KMS-11 (cell line): ENCODE results near the gene TRIO.

Source experiments
- H2AFZ ChIP-seq: fragments of 200-600 bp; sonication (generic); 2 replicates; pipeline ENCODE4 v1.6.1; 2016; ENCODE audit warnings: antibody characterized with exemption, mixed run types, low read depth
- H3K27ac ChIP-seq: fragments of 200-600 bp; sonication (generic); 2 replicates; pipeline ENCODE4 v1.6.1; 2016; ENCODE audit warnings: mild to moderate bottlenecking, mixed run types
- H3K27me3 ChIP-seq: fragments of 200-600 bp; sonication (generic); 2 replicates; pipeline ENCODE4 v1.6.1; 2017; ENCODE audit warnings: mild to moderate bottlenecking, low read depth, mixed run types, moderate library complexity; ENCODE audit not compliant: insufficient read depth
- H3K36me3 ChIP-seq: fragments of 200-600 bp; sonication (generic); 2 replicates; pipeline ENCODE4 v1.6.1; 2017; ENCODE audit warnings: mild to moderate bottlenecking, mixed run types; ENCODE audit not compliant: insufficient read depth
- H3K4me1 ChIP-seq: fragments of 200-600 bp; sonication (generic); 2 replicates; pipeline ENCODE4 v1.6.1; 2016; ENCODE audit warnings: mild to moderate bottlenecking, low read depth, mixed run types; ENCODE audit not compliant: poor library complexity, severe bottlenecking
- H3K4me2 ChIP-seq: fragments of 200-600 bp; sonication (generic); 2 replicates; pipeline ENCODE4 v1.7.0; 2016; ENCODE audit warnings: mild to moderate bottlenecking, mixed run types
- H3K4me3 ChIP-seq: fragments of 200-600 bp; sonication (generic); IDR thresholded peaks from 2 replicates; pipeline ENCODE4 v1.6.1; 2017; ENCODE audit warnings: low read depth, low read length, mixed read lengths; ENCODE audit not compliant: insufficient read depth
- H3K79me2 ChIP-seq: fragments of 200-600 bp; sonication (generic); 2 replicates; pipeline ENCODE4 v1.6.1; 2016; ENCODE audit warnings: low read depth, mixed run types; ENCODE audit not compliant: insufficient read depth
- H3K9ac ChIP-seq: fragments of 200-600 bp; sonication (generic); 2 replicates; pipeline ENCODE4 v1.6.1; 2016; ENCODE audit warnings: mild to moderate bottlenecking, mixed run types
- H4K20me1 ChIP-seq: fragments of 200-600 bp; sonication (generic); 2 replicates; pipeline ENCODE4 v1.6.1; 2016; ENCODE audit warnings: mild to moderate bottlenecking, mixed run types; ENCODE audit not compliant: insufficient read depth
- CTCF ChIP-seq: fragments of 200-600 bp; sonication (generic); conservative IDR thresholded peaks from 2 replicates; pipeline ENCODE4 v1.6.1; 2017; ENCODE audit warnings: low read depth, mild to moderate bottlenecking, antibody characterized with exemption, low read length, moderate library complexity, mixed read lengths

TRIO gene

DNA sequence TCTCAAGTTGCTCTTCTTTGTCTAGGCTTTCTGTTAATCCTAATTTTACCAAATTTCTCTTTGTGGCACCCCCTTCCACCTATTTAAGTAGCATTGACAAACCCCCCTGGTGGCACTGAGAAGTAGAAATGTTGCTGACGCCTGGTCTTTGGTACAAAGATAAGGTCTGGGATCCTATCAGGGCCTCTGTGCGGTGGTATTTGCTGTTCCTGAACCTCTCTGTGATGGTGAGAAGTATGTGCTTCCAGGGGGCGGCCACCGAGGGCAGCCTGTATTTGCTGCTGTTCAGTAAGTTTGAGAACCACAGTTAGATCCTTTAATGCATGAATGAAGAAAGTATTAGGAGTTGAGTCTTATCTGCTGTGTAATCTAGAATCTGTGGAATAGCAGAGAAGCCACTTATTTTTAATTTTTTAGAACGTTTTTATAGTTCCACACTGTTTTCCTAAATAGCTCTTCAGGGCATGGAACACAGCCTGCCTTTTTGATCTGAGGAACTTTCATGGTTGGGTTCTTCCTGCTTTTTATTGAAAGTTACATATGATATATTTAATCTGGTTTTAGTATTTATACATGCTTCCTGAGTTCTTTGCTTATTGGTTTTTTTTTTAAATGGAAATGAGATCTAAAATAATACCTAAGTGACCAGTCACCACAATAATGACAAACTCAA lies 124.2 kb downstream of the TRIO start:
- peaks cover 75% of the 10 kb centered on the region for H3K4me1 ChIP-seq
- no peak overlapping the region for H3K9ac ChIP-seq
- 0 out of 2 replicates have a peak, but pooled peaks cover 4% of the 10 kb centered on the region for H4K20me1 ChIP-seq
- H3K79me2 ChIP-seq = peaks cover 78% of the 10 kb centered on the region
- TF ChIP-seq CTCF = no peak
- H3K27me3 ChIP-seq = no peaks in the 10 kb centered on the region
- no peak overlapping the region for H2AFZ ChIP-seq
- H3K27ac ChIP-seq = no peak overlapping the region
- no peak overlapping the region for H3K4me3 ChIP-seq
- no peaks in the 10 kb centered on the region for H3K36me3 ChIP-seq
- no peak overlapping the region for H3K4me2 ChIP-seq

GRCh38 chr5:14267991-14268708 lies 125.0 kb downstream of the TRIO start:
- H3K9ac ChIP-seq = no peak overlapping the region
- no peaks in the 10 kb centered on the region for H3K36me3 ChIP-seq
- H3K4me1 ChIP-seq = peaks cover 71% of the 10 kb centered on the region
- TF ChIP-seq CTCF = no peak
- no peaks in the 10 kb centered on the region for H3K27me3 ChIP-seq
- H3K4me3 ChIP-seq = no peak overlapping the region
- peaks cover 70% of the 10 kb centered on the region for H3K79me2 ChIP-seq
- no peak overlapping the region for H2AFZ ChIP-seq
- H3K4me2 ChIP-seq = no peak overlapping the region
- 0 out of 2 replicates have a peak, but pooled peaks cover 4% of the 10 kb centered on the region for H4K20me1 ChIP-seq
- no peak overlapping the region for H3K27ac ChIP-seq

DNA sequence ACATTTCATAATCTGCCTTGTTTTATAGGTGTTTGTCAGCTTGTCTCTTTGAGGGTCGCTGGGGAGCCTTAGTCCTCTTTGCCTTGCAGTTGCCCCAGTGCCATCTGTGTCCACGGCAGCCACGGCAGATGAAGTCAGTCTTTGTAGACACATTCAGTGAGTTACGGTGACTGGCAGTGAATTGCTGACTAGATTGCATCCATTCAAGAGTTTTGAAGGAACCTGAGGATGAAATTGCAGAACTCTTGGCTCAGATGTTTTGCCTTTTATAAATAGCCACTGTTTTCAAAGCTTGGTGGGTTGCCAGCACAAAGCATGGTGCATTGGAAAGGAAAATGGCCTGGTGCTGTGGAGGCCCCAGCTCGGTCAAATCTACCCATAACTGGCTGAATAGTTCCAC lies 125.6 kb downstream of the TRIO start:
- peaks cover 67% of the 10 kb centered on the region for H3K4me1 ChIP-seq
- no peak overlapping the region for H3K4me2 ChIP-seq
- no peak overlapping the region for H3K9ac ChIP-seq

DNA sequence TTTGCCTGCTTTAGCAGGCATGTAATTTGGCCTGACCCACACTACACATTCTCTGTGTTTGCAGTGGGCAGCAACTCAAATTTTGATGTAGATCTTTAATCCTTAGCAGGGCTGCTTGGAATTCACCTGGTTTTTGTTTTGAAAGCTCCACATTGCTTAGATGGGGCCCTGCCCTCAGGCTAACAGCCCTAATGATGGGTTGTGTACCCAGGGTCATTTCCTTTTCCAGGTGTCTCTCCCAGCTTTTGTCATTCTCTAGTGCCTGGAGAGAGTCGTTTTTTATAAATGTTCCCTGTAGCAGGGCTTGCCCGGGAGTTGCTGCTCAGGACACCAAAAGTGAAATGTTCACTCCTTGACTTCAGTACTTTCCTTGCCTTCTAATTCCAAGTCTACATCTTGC lies 126.3 kb downstream of the TRIO start:
- Histone ChIP-seq H3K36me3 (no peaks in the 10 kb centered on the region), H3K4me3 (no peak overlapping the region), H3K79me2 (peaks cover 60% of the 10 kb centered on the region), H2AFZ (no peak overlapping the region), H3K9ac (no peak overlapping the region), H3K27me3 (no peaks in the 10 kb centered on the region), H3K27ac (no peak overlapping the region), H4K20me1 (0 out of 2 replicates have a peak, but pooled peaks cover 4% of the 10 kb centered on the region), H3K4me1 (peaks cover 60% of the 10 kb centered on the region), H3K4me2 (peak overlapping the region; percentile 40; the same call in 1 of the 2 replicates)
- TF ChIP-seq CTCF = no peak

More for the DNA sequence above, 125.6 kb downstream of the TRIO start:
- H2AFZ ChIP-seq = no peak overlapping the region
- no peak overlapping the region for H3K4me3 ChIP-seq
- H3K27me3 ChIP-seq = no peaks in the 10 kb centered on the region
- H4K20me1 ChIP-seq = 0 out of 2 replicates have a peak, but pooled peaks cover 4% of the 10 kb centered on the region
- no peak for TF ChIP-seq CTCF
- no peak overlapping the region for H3K27ac ChIP-seq
- H3K36me3 ChIP-seq = no peaks in the 10 kb centered on the region
- peaks cover 65% of the 10 kb centered on the region for H3K79me2 ChIP-seq
